Esophagus squamous epithelium (tissue), 5 donors: ENCODE measurements around the gene NDUFA5. TPM values are rescaled to one million over a fixed set of nuclear protein-coding genes. Genes with fewer than 3 reads are reported as not detected.
A peak's percentile ranks its signal among the peaks of the same experiment; 100 is the strongest.

ENCODE experiments used
- DNase-seq: peaks from one replicate; lab custom pipeline; 2025; lab: John Stamatoyannopoulos, UW
- H3K27ac ChIP-seq, 4 donors: fragments of 200-600 bp; sonication (generic); one replicate each; pipeline ENCODE4 v1.5.1; 2016 to 2019; ENCODE audit warnings: mild to moderate bottlenecking in 1 of 4
- H3K27me3 ChIP-seq, 4 donors: fragments of 200-600 bp; sonication (generic); 1 replicate in 3 of 4; 2 replicates in 1 of 4; pipeline versions ENCODE4 v1.5.1 to v1.6.0; 2017 to 2021; ENCODE audit warnings: antibody characterized with exemption in 1 of 4
- H3K36me3 ChIP-seq, 3 donors: fragments of 200-600 bp; sonication (generic); one replicate each; pipeline ENCODE4 v1.5.1; 2016 to 2019
- H3K4me1 ChIP-seq, 3 donors: fragments of 200-600 bp; sonication (generic); one replicate each; pipeline ENCODE4 v1.5.1; 2017 to 2019
- H3K4me3 ChIP-seq, 4 donors: fragments of 200-600 bp; sonication (generic); 1 replicate in 3 of 4; 2 replicates in 1 of 4; pipeline ENCODE4 v1.5.1; 2016 to 2019; ENCODE audit warnings: mild to moderate bottlenecking in 2 of 4, moderate library complexity in 1 of 4
- H3K9me3 ChIP-seq, 3 donors: fragments of 200-600 bp; sonication (generic); one replicate each; pipeline ENCODE4 v1.5.1; 2016 to 2019
- CTCF ChIP-seq, 6 experiments: fragments of 450-650 bp in 4 of 6; fragments of 200-600 bp in 2 of 6; sonication (generic) in 2 of 6; IDR thresholded peaks; one replicate each; pipeline ENCODE4 v1.5.1; 2016 to 2019; ENCODE audit warnings: antibody characterized with exemption in 6 of 6, mild to moderate bottlenecking in 4 of 6, moderate library complexity in 4 of 6
- POLR2A ChIP-seq, 4 donors: fragments of 450-650 bp; IDR thresholded peaks; one replicate each; pipeline ENCODE4 v1.6.1; 2017; ENCODE audit warnings: antibody characterized with exemption in 4 of 4, mild to moderate bottlenecking in 4 of 4, moderate library complexity in 3 of 4
- WGBS, 2 donors: methylation state at CpG; one replicate each; pipeline ENCODE4 v1.1.5; 2018; 5-methylcytosine and 5-hydroxymethylcytosine counted together
- intact Hi-C: fragments of 100-400 bp; cut with DNase I; formaldehyde crosslinking; loops from one replicate; pipeline ENCODE4 v1.15.0; 2022
- total RNA-seq, 4 donors: library from RNA; depleted of rRNA; stranded (reverse); fragments of >200 nt; gene quantifications; one replicate each; pipeline ENCODE4 v1.1.0, GENCODE V29; 2016
- donor health status: DM: yes; HTN: yes; CAD: no.

The NDUFA5 gene
- total RNA-seq, 4 donors from 2014 or later: 17.1 to 55.6 (median 43.8) TPM

DNA sequence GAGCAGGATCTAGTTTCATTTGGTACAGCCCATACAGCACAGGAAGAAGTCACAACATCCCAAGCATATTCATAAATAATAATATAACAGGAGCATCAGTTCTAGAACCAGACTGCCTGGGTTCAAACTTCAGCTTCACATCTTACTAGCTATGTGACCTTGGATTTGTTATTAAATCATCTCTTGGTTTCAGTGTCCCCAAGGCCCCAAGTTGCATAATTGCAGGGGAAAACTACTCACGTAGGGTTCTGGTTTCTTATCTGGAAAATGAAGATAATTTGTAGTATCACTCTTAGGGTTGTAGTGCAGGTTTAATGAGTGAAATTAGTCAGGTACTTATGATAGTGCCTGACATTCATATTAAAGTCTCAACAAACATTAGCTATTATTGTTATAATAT lies 17.7 kb downstream of the NDUFA5 start:
- H3K36me3 ChIP-seq: peaks cover 0 to 37% (median 0%) of the 10 kb centered on the region in 3 donors
- WGBS, 2 donors: 75 to 83% methylated on average over 1 of the region's 1 CpG
- H3K4me1 ChIP-seq: peaks cover 0 to 29% (median 0%) of the 10 kb centered on the region in 3 donors
- no peak for DNase-seq
- H3K27me3 ChIP-seq: no peaks in the 10 kb centered on the region
- TF ChIP-seq POLR2A (IDR thresholded peaks at IDR 0.05) (no peak), CTCF (IDR thresholded peaks at IDR 0.05) (no peak)
- no peak overlapping the region for H3K27ac ChIP-seq
- intact Hi-C loops: no loop called here
- no peak overlapping the region for H3K4me3 ChIP-seq
- H3K9me3 ChIP-seq: no peaks in the 10 kb centered on the region

DNA sequence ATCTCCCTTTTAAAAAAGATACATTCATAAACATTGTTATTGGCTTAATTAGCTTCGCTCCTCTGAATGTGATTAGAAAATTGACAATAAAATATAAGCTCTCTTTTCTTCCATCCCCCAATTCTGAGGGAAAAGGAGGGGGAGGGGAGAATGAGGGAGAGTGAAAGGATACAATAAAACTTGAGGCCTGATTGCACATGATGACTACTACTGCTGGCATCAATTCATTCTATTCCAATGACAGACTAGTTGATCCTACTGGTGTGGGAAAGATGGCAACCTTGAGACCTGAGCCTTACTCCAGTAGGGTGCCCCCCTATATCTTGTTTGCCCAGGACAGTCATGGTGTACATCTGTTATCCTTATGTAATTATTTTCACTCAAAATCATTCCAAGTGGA lies 18.7 kb downstream of the NDUFA5 start:
- TF ChIP-seq CTCF (IDR thresholded peaks at IDR 0.05) (no peak), POLR2A (IDR thresholded peaks at IDR 0.05) (no peak)
- WGBS, 2 donors: 92 to 96% methylated on average over 1 of the region's 1 CpG

DNA sequence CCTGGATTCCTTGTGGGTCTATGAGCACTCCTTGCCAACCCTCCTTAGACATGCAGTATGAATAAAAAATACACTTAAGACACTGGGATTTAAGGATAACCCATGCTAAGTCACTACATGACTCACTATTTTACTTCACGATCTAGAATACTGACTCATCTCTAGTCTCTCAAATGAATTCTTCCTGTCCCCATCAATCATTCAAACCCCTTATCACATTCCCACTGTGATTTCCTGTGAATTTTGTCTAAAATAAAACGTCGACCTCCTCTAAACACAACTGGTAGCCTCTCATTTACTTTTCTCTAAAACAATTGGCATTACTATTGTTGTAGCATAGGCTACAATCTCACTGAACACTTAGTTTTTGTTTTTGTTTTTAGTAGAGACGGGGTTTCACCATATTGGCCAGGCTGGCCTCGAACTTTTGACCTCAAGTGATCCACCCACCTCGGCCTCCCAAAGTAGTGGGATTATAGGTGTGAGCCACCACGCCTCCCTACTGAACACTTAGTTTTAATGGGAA lies 19.4 kb downstream of the NDUFA5 start:
- TF ChIP-seq POLR2A (IDR thresholded peaks at IDR 0.05) (no peak), CTCF (IDR thresholded peaks at IDR 0.05) (no peak)
- H3K27ac ChIP-seq: no peak overlapping the region
- 39 to 54% methylated on average over 7 of the region's 7 CpGs for WGBS, 2 donors
- intact Hi-C loops: no loop called here
- DNase-seq: no peak
- no peaks in the 10 kb centered on the region for H3K9me3 ChIP-seq
- no peak overlapping the region for H3K4me3 ChIP-seq
- H3K27me3 ChIP-seq: peaks cover 0 to 10% (median under 1%) of the 10 kb centered on the region in 4 donors
- peaks cover 0 to 26% (median 0%) of the 10 kb centered on the region in 3 donors for H3K36me3 ChIP-seq
- H3K4me1 ChIP-seq: peaks cover 0 to 40% (median 6%) of the 10 kb centered on the region in 3 donors

More for the DNA sequence above, 18.7 kb downstream of the NDUFA5 start:
- Histone ChIP-seq H3K27ac (no peak overlapping the region), H3K4me3 (no peak overlapping the region), H3K9me3 (no peaks in the 10 kb centered on the region), H3K4me1 (peaks cover 0 to 34% (median 3%) of the 10 kb centered on the region in 3 donors), H3K27me3 (peaks cover 0 to 3% (median 0%) of the 10 kb centered on the region in 4 donors), H3K36me3 (peaks cover 0 to 33% (median 0%) of the 10 kb centered on the region in 3 donors)
- no peak for DNase-seq
- intact Hi-C loops: no loop called here

- no peaks in the 10 kb centered on the region for H3K9me3 ChIP-seq
- 40 to 41% methylated on average over 3 of the region's 3 CpGs for WGBS, 2 donors
- peaks cover 0 to 21% (median 2%) of the 10 kb centered on the region in 4 donors for H3K27me3 ChIP-seq
- peaks cover 0 to 51% (median 6%) of the 10 kb centered on the region in 3 donors for H3K4me1 ChIP-seq
- no peak overlapping the region for H3K27ac ChIP-seq
- intact Hi-C loops: no loop called here
- peaks cover 0 to 17% (median 0%) of the 10 kb centered on the region in 3 donors for H3K36me3 ChIP-seq
- no peak for DNase-seq
- TF ChIP-seq POLR2A (IDR thresholded peaks at IDR 0.05) (no peak), CTCF (IDR thresholded peaks at IDR 0.05) (peak in 4 of 6 experiments; percentile 19 to 50 (median 42))
- H3K4me3 ChIP-seq: no peak overlapping the region
These were observed 20.5 kb downstream of the NDUFA5 start for GRCh38 chr7:123537026-123537642.

- peak overlapping the region in 2 of 4 donors; percentile 90 to 93 for H3K27ac ChIP-seq
- no peak for TF ChIP-seq POLR2A (IDR thresholded peaks at IDR 0.05)
- TF ChIP-seq CTCF (IDR thresholded peaks at IDR 0.05): no peak
- H3K4me3 ChIP-seq: peak overlapping the region in 3 of 4 donors; percentile 63 to 77 (median 66)
- intact Hi-C loops: no loop called here
- peaks cover 0 to 28% (median 2%) of the 10 kb centered on the region in 4 donors for H3K27me3 ChIP-seq
- no peaks in the 10 kb centered on the region for H3K9me3 ChIP-seq
- peaks cover 0 to 11% (median 0%) of the 10 kb centered on the region in 3 donors for H3K36me3 ChIP-seq
- peak; percentile 0 for DNase-seq
- WGBS, 2 donors: 83 to 91% methylated on average over 12 of the region's 12 CpGs
- peaks cover 0 to 51% (median 6%) of the 10 kb centered on the region in 3 donors for H3K4me1 ChIP-seq
These were observed 22.1 kb downstream of the NDUFA5 start for GRCh38 chr7:123535517-123535916.
